Activated CD4-positive, alpha-beta T cell treated with anti-CD3 and anti-CD28 coated beads, Interleukin-2, amount 50 U/mL, for 4 hours (primary cell): ENCODE results near the gene ID2.
A peak's percentile ranks its signal among the peaks of the same experiment; 100 is the strongest.

ENCODE experiments used
- DNase-seq, 2 experiments: peaks; one replicate each; pipeline ENCODE4 v3.0.0-alpha.2; 2020

The ID2 gene

DNA sequence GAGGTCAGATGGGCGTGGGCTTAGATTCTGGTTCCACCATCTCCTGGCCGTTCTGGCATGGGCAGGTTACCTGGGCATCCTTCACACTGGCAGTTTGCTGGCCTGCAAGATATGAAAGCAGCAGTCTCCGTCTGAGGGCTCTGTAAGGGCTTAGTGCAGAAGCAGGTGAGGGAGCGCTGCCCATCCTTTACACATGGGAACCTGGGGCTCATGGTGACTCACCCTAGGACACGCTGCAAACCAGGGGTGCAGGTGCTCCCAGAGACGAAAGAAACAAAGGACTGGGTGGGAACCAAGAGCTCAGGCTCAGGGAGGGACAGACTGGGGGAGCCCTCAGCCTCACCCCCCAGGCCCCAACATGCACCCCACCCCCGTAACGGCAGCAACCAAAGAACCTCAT lies 10.7 kb upstream of the ID2 start:
- DNase-seq, result no peak

DNA sequence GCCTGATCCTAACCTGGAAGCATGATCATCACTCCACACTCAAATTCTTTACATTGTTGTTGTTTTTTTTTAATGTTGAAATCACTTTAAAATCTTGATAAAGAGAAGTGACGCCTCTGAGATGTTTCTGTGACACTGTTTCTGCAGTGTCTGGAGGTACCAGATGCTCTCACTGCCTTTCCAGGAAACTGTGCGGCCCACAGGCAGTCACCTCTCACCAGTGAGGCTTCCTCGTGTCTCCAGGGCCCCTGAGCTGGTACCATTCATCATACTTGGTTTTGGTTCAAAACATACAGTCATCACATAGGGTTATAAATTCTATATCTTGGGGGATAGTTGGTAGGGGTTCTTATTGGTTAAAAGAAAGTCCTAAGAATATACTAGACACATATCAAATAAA lies 10.1 kb upstream of the ID2 start:
- DNase-seq, result no peak

- DNase-seq, result no peak
These were observed 8.9 kb upstream of the ID2 start for GRCh38 chr2:8672940-8673339.

DNA sequence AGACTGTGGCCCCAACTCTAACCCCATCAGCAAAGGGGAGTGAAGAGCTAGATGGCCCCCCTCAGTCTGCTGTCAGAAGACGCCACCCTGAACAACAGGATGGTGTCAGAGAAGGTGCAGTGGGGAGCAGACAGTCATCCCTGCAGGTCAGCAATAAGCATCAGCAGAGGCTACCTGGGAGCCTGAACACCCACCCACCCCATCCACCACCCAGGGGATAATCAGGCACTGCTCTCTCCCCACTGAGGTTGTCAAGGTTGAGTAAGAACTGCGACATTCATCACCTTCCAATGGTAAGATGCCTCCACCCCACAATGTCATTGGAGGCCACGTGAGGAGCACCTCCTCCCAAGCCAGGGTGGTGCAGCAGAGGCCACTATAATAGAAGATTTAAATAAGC lies 8.5 kb upstream of the ID2 start:
- DNase-seq, result no peak

GRCh38 chr2:8674420-8675009 lies 7.3 kb upstream of the ID2 start:
- DNase-seq, result no peak

DNA sequence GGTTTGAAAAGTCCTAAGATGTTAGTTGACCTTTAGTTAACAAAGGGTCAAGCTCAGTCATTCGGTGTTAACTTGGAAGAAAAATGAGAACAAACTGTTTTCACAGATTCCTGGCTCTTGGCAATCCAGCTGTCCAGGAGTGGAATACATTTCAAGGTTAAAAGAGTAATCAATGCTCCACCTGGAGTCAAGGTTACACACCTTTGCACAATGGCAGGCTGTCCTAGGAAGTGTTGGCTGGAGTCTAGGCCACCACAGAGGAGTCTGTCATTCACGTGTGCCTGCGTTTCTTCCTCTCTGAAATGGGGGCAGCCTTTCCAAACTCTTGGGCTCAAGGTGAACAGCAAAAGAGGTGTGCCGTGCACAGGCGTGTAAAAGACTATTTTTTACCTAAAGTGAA lies 6.3 kb upstream of the ID2 start:
- no peak for DNase-seq

GRCh38 chr2:8676191-8676920 lies 5.5 kb upstream of the ID2 start:
- DNase-seq, result no peak

DNA sequence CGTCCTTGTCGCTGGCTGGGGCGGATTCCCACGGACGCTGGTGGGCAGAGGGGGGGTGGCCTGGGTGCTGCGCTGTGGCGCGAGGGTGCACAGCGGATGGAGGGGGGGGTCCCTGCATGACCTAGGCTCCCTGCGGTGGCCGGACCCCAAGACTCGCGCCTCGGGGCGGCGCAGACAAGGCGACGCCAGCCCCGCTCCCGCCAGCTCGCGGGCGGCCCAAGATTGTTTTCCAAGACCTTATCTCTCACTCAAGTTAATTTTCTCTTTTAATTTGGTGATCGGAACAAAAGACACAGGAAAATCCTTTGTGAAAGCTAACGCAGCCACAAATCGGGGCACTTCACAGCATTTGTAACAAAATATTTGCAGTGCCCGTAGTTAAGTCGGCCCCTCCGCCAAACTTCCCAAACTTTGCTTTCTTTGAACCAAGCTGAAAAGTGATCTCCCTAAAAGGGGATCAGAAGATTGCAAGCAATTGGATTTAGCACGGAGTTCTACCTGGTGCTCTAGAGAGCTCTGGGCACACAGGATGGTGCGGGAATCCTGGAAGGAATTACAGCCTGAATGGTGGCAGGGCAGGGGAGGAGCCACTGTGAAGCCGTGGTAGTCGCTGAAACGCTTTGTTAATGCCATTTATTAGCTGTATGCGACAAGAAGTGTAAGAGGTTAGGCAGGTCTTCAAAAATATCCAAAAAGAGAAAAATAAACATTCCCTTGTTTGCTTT lies 4.8 kb upstream of the ID2 start:
- no peak for DNase-seq

- DNase-seq, result no peak
These were observed 3.9 kb upstream of the ID2 start for GRCh38 chr2:8677646-8678592.

GRCh38 chr2:8678731-8679566 lies 2.9 kb upstream of the ID2 start:
- peak; percentile 65 to 72 for DNase-seq

DNA sequence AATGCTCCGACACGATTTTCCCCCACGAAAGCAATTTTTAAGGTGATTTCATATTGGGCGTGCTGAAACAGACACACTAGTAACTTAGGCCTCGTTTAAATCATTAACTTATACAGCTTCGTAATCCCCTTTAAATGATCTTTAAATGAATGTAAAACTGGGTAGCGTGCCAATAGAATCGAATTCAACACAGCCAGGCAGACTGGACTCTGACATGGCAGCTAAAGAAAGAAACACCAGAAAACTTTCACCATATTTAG lies 2.4 kb upstream of the ID2 start:
- DNase-seq, result no peak

GRCh38 chr2:8679827-8680731 lies 1.8 kb upstream of the ID2 start:
- no peak for DNase-seq

DNA sequence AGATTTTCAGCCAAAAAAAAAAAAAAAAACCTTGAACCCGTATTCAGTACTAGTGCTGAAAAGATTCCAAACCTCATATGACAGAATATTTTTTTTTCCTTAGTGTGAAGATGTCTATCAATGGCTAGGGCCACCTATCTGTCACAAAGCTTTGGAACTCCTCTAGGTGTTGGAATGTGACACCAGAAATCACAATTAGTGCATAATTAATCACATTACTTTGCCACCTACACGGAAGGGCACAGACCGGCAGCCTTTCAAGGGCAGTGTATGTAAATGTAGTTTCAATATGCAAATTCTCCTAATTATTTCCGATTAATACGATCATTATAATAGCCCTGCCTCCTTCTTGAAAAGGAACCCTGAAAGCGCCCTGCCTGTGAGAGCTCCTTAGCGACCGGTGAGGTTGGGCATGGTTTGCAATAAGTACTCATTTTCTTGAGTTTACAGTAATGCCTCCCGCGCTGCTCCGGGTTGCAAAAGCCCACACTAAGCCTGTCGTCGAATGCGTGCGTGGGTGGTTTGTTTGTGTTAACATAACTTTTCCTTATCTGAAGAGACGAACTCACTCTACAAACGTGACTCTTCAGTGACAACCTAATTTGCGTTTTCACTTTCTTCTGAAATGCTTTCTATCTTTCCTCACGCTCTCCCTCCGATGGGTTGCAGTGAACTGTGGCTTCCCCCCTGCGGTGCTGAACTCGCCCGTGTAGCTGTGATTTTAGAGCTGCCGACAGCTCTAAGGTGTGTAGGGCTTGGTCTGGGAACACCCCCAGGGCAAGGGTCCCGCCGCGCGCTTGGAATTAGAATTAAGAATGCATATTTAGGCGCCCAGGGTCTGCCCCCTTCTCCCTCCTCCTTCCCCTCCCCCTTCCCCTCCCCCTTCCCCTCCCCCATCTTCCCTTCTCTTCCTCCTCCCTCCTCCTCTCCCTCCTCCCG lies 765 bp upstream of the ID2 start:
- peak; percentile 73 to 79 for DNase-seq

- DNase-seq, result peak in 1 of 2 experiments; percentile 33
These were observed 1.1 kb downstream of the ID2 start for GRCh38 chr2:8682719-8683667.

DNA sequence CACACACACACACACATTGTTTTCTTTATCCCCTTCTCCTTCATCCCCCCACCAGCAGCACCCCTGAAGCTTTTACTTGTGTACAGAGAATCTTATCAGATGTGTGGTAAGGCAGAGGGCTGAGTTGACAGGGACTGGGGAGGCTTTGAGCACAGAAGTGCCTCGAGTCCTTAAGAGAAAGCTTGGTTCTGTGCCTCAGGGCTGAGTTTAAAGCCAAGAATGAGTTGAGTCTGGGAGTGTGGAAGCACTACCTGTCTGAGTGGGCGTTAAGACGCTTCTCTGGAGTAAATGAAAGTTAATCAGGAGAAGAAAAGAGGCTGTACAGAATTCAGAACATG lies 2.7 kb downstream of the ID2 start:
- DNase-seq, result peak in 1 of 2 experiments; percentile 23

DNA sequence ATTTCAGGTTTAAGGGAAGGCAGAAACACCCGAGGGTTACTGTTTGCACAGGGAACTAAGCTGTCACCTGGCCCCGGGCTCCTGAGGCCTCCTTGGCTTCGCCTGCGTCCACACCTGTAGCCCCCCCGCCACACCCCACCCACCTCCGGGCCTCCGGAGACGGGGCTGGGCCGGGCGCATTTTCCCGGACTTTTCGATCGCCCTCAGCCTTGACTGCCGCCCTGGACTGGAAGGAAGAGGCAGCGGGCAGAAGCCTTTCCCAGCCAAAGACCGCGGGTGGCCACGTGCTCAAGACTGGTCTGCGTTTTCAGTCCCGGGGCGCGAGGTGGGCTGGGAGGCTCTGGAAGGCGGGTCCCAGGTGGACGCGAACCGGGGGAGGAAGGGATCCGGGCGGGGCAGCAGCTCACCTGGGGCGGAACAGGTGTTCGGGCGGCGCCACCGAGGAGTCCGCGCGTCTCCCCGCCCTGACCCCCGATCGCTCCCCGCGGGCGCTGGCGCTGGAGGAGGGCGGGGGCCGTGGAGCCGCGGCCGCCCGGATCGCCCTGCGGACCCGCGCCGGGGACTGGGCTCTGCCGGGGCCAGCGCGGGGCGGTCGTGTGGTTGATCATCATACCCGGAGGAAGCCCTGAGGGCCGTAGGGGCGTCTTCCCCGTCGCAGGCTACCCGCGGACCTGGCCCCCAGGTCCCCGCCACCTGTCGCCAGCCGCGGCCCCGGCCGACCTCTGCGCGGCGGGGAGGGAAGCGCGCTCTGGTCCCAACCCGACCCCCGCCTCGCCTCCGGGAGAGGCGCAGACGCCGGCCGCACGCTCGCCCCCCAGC lies 3.2 kb downstream of the ID2 start:
- DNase-seq, result peak in 1 of 2 experiments; percentile 30

DNA sequence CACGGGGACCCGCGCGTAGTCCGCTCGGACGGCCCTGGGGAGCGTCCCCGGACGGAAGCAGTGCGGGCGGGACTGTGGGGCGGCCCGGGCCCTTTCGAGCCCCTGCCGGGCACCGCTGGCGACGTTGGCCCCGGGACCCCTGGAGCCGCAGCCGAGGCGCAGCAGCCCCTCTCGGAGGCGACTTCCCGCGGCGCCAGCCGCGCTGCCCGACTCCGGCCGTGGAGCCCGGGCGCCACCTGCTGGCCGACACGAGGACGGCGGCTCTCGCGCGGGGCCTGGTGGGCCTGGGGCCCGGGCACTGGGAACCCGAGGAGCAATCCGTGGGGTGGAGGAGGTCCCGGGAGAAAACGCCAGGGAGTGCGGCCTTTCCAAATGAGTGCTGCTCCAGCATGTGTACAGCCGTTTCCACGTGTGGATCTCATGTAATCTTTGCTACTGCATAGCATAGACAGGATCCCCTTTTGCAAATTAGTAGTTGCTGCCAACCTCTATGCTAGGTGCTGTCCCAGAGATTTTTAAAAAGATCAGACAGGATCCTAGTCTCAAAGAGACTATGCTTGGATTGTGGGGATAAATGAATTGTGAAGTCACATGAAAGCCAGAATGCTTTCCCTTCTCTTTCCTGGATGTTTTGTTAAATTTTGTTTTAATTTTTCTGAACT lies 4.0 kb downstream of the ID2 start:
- peak; percentile 70 to 73 for DNase-seq
